Right hindlimb (tissue), 1 donor: ENCODE results near the gene WRAP53.

ENCODE experiments used
- DNase-seq: peaks from one replicate; pipeline ENCODE4 v3.0.0-alpha.2; 2018

WRAP53 gene

GRCh38 chr17:7684851-7685532 is 3.3 kb upstream of the WRAP53 start:
- DNase-seq: no peak

- peak; percentile 95 for DNase-seq
These were observed 2.6 kb upstream of the WRAP53 start for GRCh38 chr17:7685533-7686221.

- DNase-seq: peak; percentile 90
These were observed 1.8 kb upstream of the WRAP53 start for GRCh38 chr17:7686222-7687071.

GRCh38 chr17:7687072-7687907 is 987 bp upstream of the WRAP53 start, which contains the start of gene TP53:
Gene TP53 (minus strand): TSS chr17:7687490. CDS start chr17:7676594, 10,896 bp downstream.
- DNase-seq: peak; percentile 93

- no peak for DNase-seq
These were observed 585 bp downstream of the WRAP53 start for GRCh38 chr17:7688808-7689316.

GRCh38 chr17:7695586-7695985 is 7.3 kb downstream of the WRAP53 start:
- no peak for DNase-seq

GRCh38 chr17:7697828-7698588 is 9.7 kb downstream of the WRAP53 start:
- DNase-seq: no peak

- no peak for DNase-seq
These were observed 12.2 kb downstream of the WRAP53 start for GRCh38 chr17:7700510-7700909.

GRCh38 chr17:7701681-7702080 is 13.4 kb downstream of the WRAP53 start:
- DNase-seq: no peak

GRCh38 chr17:7702776-7703175 is 14.5 kb downstream of the WRAP53 start:
- DNase-seq: no peak

GRCh38 chr17:7703584-7704479 is 15.6 kb downstream of the WRAP53 start:
- peak; percentile 75 for DNase-seq

GRCh38 chr17:7704601-7705268 is 16.5 kb downstream of the WRAP53 start, which contains the start of gene EFNB3:
Gene EFNB3 (plus strand): TSS chr17:7705202. CDS start chr17:7705599, 397 bp downstream.
- DNase-seq: peak; percentile 73

GRCh38 chr17:7705269-7706255 is 17.3 kb downstream of the WRAP53 start:
- no peak for DNase-seq

GRCh38 chr17:7706631-7707354 is 18.5 kb downstream of the WRAP53 start:
- DNase-seq: no peak

- DNase-seq: no peak
These were observed 19.2 kb downstream of the WRAP53 start for GRCh38 chr17:7707446-7707845.

- no peak for DNase-seq
These were observed 19.8 kb downstream of the WRAP53 start for GRCh38 chr17:7707858-7708750.

GRCh38 chr17:7709031-7709430 is 20.8 kb downstream of the WRAP53 start:
- no peak for DNase-seq
